OCI-LY1 (cell line): ENCODE data around the gene PPBP.

Experiments
- CTCF ChIP-seq: fragments of 200-600 bp; sonication (generic), shearing (Covaris generic); IDR thresholded peaks from 2 replicates; pipeline ENCODE4 v1.5.1; 2017; ENCODE audit warnings: mild to moderate bottlenecking, antibody characterized with exemption, low read length, moderate library complexity, mixed read lengths
- EZH2 ChIP-seq: fragments of 200-600 bp; sonication (generic), shearing (Covaris generic); IDR thresholded peaks from 2 replicates; pipeline ENCODE4 v1.8.0; 2017; ENCODE audit warnings: borderline replicate concordance, mixed run types, mild to moderate bottlenecking, antibody characterized with exemption, low read length, moderate library complexity, mixed read lengths

DNA sequence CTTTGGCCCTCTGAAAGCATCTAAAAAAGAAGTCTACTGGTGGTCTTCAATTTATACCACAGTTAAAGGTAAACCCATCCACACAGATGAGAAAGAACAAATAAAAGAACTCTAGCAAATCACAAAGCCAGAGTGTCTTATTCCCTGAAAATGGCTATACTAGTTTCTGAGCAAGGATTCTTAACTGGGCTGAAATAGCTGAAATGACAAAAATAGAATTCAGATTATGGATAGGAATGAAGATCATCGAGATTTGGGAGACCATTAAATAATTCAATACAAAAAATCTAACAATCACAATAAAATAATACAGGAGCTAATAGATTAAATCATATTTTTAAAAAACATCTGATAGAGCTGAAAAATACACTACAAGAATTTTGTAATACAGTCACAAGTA, 18.0 kb downstream of the PPBP start:
- TF ChIP-seq CTCF (no peak), EZH2 (no peak)
